GM20431 (cell line): ENCODE measurements around the gene PARVG.

Source experiments
- in situ Hi-C: fragments of 300-500 bp; cut with MseI, MboI; formaldehyde crosslinking; loops from one replicate; pipeline ENCODE4 v1.15.0; 2020; ENCODE audit warnings: low sequenced_read_pairs; ENCODE audit not compliant: unreplicated experiment

PARVG gene

DNA sequence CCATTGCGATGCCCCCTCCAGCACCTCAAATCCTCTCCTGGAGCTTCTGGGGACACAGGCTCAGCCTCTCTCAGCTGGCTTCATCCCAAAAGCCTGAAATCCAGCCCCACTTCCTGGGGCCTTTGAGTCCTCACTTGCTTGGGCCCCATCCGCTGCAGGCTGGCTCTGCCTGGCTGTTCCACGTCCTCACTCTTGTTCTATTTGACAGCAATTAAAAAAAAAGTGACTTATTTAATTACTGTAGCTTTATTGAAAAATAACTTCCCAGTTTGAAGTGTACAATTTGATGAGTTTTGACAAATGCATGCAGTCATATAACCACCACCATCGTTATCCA is 27.2 kb downstream of the PARVG start:
- in situ Hi-C loops: no loop called here

DNA sequence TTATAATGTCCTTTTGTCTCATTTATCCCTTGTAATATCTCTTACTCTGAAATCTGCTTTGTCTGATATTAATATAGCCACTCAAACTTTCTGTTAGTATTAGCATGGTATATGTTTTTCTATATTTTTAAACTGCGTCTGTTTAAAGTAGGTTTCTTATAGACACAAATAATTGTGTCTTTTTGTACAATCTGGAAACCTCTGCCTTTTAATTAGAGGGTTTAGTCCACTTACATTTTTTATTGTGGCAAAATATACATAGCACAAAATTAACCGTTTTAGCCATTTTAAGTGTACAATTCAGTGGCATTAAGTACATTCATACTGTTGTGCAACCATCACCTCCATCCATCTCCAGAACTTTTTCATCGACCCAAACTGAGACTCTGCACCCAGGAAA is 28.6 kb downstream of the PARVG start:
- in situ Hi-C loops: no loop called here

DNA sequence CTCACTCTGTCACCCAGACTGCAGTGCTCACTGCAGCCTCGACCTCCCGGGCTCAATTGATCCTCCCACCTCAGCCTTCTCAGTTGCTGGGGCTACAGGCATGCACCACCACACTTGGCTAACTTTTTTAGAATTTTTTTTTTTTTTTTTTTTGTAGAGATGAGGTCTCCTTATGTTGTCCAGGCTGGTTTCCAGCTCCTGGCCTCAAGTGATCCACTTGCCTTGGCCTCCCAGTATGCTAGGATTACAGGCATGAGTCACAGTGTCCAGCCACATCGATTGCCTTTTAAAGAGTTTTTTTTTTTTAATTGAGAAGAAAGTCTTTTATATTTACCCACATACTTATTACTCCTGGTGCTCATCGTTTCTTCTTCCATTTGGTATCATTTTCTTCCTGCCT is 30.0 kb downstream of the PARVG start:
- in situ Hi-C loops: no loop called here

DNA sequence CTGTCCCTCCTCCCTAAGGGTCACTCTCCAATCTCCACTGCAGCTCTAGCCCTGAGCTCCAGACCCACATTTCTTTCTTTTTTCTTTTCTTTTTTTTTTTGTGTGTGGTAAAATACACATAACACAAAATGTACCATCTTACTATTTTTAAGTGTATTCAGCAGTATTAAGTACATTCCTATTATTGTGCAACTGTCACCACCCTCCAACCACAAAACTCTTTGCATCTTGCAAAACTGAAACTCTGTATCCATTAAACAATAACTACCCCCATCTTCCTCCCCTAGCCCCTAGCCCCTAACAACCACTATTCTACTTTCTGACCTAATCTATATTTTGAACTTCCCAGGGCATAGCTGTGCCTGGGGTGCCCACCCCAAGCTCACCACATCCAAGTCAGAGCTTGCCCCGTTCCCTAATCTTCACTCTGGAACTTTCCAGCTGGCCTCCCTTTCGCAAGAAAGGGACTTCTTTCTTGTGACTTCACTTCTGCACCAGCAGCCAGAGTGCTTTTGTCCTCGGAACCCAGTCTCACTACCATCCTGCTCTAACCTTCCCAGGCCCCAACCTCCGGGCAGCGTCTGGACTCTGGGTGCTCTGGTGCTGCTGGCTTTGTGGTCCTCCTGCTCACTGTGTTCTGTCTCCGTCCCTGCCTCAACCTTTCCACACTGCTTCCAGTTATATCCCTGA is 30.7 kb downstream of the PARVG start:
- in situ Hi-C loops: no loop called here

DNA sequence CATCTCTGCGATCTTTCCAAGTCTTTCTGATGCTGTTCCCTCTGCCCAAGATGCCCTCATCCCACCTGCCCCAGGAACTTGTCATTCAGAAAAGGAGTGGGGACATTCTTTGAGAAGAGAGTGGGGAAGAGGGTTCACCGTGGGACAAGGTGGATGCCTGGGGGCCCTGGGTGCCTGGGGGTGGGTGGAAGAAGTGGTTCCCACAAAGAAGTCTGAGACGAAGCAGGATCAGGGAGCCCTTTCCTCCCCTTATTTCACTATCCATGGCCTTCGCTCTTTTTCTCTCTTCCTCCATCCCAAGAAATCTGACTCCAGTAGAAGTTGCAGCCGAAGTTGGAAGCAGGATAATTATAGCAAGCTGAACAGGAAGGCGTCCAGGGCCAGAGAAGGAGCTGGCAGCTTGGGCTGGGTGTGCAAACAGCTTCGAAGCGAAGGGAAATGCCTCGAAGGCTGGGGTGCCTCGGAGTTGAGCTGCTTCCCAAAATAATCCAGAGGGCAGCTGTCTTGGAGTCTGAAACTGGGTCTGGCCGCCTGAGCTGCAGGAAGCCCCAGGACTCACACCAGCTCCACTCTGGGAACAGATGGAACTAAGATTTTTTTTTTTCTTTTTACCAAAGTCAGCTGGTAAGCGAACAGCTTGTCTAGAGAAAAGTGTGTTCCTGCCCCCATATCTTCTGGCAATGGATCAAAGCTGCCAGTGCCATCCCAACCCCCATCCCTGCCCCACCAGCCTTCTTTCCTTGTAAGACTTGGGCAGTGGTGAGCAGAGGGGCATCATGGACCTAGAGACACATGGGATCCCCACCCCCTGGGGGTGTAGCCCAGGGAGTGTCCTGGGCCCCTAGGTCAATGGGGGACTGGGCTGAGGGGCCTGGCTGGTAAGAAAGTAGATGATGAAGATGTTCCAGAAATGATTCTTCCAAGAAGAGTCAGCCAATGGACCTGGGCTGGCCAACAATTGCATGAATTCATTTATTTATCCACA is 31.5 kb downstream of the PARVG start:
- in situ Hi-C loops: no loop called here

DNA sequence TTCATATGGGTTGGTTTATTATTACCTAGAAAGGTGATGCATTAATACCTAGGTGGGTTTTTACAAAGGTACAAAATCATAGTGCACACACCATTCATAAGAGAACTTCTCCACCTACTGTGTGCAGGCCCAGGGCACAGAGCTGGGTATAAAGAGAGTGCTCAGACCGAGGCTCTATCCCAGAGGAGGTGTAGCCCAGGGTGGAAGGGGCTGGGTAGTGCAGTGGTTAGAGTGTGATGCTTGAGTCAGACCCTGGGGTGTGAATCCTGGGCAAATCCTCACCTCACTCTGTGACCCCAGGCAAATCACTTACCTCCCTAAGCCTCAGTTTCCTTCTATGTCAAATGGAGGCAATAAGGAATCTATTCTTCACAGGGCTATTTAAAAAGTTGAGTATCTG is 32.2 kb downstream of the PARVG start:
- in situ Hi-C loops: no loop called here

DNA sequence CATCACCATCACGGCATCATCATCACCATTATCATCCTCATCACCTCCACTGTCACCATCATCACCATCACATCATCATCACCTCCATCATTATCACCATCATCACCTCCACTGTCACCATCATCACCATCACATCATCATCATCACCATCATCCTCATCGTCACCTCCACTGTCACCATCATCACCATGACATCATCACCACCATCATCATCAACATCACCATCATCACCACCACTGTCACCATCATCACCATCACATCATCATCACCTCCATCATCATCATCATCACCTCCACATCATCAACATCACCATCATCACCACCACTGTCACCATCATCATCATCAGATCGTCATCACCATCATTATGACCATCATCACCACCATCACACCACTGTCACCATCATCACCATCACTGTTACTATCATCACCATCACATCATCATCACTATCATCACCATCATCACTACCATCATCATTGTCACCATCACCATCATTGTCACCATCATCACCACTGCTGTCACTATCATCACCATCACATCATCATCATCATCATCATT is 32.8 kb downstream of the PARVG start:
- in situ Hi-C loops: no loop called here

DNA sequence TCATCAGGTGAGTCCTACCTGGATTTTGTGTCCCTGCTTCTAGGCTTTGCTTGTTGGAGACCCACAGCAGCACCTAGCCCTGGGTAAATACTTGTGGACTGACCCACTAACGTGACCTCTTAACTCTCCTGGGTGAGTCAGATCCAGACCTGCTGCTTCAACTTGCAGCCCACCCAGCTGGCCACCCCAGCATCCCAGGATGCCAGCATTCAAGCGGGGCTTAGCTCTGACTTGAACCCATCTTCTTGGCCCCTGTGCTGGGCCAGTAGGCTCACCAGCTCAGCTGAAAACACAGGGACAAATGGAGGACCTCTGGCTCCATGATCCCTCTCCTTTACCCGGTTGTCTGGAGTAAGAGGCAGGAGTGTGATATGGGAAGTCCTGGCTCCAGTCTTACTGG is 33.5 kb downstream of the PARVG start:
- in situ Hi-C loops: no loop called here

DNA sequence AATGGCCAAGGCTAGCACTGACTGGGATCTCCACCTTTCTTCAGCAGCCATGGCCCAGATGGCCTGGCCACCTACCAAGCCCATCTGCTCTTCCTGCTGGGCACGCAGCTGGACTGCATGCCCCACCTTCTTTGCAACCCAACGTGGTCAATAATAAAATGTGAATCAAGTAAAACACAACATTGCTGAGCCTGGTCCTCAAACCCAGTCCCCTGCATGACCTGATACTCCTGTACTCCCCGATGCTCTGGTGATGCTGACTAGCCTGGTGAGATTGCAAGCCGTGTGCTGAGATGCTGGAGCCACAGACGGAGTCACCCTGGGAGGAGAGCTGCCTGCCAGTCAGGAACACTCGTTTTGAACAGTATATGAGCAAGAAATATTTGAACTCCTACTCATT is 34.0 kb downstream of the PARVG start:
- in situ Hi-C loops: no loop called here

DNA sequence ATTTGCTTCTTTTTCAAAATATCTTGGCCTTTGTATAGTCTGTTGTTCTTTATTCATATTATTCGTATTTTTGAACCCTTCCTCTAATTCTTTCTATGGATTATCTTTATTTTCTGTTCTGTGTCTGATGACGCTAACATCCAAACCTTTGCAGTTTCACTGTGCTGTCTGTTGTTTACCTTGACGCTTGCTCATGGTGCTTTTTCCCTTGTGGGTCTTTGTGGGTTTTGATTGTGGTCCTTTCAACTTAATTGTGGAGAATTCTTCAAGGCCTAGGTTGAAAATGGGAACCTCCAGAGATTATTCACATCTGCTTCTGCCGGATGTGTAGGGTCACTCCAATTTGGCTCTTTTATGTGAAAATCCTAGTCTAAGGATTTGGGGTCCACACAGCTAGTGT is 34.6 kb downstream of the PARVG start:
- in situ Hi-C loops: no loop called here

DNA sequence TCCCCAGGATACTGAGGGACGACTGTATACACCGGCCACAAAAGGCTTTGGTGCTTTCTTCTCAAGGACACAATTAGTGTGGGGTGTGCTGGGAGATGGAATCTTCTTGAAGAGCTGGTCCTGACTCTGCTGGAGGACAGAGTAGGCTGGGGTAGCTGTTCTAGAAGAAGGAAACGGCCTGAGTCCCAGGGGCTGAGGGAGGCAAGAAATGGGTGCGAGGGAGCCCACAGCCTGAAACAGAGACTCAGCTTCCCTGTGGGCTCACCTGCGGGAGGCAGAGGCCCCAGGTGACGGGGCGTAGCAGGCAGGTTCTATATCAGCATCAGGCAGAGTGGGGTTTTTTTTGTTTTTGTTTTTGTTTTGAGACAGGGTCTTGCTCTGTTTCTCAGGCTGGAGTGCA is 36.6 kb downstream of the PARVG start:
- in situ Hi-C loops: no loop called here

DNA sequence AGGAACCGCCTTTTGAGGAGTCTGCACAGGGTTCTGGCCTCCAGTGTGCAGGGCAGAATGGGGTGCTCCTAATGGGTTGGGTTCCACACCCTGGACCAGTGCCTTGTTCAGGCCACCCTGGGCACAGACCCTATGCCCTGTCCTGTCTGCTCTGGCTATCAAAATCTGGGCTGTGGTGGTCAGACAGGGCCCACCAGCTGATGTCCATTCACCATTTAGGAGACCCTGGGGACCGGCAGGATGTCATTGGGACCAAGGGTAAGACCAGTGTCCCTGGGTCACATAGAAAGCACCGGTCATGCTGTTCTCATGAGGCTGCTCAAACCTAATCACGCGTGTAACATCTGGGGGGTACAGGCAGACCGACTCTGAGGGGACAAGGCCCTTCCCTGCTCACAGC is 37.3 kb downstream of the PARVG start:
- in situ Hi-C loops: no loop called here

DNA sequence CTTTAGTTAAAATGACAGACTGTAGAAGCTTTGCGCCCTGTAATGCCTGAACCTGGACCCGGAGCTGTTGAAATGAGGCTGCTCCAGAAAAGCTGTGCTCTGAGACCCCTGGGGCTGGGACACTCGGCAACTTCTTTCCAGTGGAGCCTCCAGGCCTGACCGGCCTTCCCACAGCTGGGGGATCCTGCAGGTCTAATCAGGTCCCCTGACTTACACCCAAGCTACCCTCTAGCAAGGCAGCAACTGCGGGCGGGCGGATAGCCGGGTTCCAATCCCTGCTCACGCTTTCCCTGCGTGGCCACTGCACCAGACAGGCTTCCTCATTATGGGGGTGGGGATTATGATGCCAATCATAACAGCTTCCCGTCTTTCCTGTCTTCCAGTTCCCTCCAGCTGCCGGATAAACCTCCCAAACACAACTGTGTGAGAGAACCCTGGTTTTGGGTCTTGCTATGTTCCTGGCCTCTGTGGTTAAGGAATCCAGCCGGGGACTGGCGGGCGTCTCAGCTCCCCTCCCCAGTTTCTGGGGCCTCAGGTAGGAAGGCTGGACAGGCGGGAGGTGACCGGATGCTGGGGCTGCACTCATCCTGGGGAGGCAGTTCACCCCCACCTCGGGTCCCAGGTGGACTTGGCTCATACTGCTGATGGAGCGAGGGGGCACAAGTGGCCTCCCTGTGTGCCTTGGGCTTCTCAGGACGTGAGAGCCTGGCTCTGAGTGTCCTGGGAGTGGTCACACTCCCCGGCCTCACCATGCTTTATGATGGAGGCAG is 38.6 kb downstream of the PARVG start:
- in situ Hi-C loops: no loop called here

DNA sequence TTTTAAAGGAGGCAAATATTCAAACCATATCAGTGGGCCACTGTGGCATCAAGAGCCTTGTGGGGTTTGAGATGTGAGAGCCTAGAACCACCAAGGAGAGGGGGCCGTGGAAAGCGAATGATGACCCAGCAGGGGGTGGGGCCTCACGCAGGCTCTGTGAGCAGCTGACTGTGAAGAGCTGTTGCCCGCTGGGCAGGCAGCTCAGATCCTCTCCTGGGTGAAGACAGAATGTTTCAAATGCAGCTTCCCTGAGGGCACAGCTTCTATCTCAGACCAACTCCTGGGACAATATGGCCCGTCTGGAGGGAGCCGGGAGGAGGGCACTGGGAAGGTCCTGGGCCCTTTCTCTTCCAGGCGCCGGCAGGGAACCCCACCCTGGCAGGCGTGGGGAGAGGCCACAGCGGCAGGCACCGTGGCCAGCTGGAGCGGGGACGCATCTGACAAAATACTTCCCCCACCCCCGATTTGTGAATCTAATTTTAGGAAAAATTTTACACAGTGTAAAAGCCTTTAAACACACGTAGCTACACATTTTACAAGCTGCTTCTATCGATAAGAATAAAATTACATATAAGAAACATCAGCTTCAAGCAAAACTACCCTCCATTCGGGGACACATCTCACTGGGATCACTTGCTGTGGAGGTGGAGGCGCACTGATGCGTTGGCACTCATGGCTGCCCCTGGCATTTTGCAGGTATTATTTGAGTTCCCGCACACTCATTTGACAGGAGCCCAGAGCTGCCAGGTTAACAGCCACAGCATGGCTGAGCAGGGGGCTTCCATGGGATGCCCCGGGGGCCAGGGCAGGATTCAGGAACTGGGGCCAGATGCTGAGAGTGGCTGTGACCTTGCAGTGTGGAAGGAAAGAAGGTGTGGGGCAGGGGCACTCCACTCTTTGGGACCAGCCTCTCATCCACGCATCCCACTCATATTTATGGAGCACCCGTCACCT is 40.3 kb downstream of the PARVG start:
- in situ Hi-C loops: no loop called here

DNA sequence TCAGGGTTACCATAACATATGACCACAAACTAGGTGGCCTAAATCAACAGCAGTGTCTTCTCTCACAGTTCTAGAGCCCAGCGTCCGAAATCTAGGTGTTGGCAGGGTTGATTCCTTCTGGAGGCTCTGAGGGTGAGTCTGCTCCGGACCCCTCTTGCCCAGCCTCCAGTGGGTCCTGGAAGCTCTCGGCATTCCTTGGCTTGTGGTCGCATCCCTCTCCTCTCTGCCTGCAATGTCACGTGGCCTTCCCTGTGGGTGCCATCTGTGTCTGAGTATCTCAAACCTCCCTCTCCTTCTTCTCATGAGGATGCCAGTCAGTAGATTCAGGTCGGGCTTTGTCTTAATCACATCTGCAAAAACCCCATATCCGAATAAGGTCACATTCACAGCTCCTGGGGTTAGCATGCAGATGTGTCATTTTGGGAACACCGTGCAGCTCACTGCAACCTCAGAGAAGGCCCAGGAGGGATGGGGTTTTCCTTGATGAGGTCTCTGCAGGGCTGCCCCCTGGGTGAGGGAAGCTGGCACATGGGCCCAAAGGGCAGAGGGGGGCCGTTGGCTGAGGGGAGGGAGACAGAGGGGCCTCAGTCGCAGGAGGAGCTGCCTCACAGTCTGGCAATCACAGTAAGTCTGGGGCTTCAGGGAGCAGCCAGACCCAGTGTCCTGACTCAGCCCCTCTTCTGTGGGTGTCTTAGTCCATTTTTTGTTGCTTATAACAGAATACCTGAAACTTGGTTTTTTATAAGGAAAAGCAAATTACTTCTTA is 41.2 kb downstream of the PARVG start:
- in situ Hi-C loops: no loop called here

DNA sequence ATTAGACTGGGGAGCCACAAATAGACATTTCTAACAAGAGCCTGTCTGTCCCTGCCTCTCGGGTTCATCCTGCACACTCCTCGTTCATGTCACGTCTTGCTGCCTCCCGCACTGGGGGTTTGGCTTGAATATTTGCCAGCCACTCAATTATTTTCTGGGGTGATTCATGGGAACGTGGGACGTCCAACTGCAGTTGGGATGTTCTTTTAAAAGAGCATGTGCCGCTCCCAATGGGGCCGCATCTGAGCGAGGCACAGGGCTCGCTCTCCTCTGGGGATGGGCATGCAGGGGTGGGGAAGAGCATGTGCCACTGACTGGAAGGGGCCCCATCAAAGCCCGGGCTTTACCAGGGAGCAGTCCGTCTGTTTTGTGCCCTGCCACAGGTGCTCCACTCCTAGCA is 43.4 kb downstream of the PARVG start:
- in situ Hi-C loops: no loop called here

DNA sequence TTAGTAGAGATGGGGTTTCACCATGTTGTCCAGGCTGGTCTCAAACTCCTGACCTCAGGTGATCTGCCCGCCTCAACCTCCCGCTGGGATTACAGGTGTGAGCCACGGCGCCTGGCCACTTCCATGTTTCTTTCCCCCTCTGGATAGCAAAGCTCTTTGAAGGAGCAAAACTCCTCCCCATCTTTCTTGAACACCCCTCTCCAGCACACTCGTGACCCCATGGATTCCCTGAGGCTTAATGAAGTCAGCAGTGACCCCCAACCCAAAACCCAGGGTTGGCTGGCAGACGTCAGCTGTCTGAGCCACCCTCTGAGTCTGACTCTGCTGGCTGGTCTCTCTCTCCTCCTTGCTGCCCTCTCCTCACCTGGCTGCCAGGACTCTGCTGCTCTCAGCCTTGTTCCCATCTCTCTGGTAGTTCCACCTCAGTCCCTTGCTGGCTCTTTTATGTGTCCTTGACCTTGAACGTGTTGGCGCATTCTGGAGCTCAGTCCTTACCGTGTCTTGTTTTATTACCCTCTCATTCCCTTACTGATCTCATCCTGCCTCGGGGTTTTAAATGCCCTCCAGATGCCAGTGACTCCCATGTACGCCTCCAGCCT is 44.5 kb downstream of the PARVG start:
- in situ Hi-C loops: no loop called here

DNA sequence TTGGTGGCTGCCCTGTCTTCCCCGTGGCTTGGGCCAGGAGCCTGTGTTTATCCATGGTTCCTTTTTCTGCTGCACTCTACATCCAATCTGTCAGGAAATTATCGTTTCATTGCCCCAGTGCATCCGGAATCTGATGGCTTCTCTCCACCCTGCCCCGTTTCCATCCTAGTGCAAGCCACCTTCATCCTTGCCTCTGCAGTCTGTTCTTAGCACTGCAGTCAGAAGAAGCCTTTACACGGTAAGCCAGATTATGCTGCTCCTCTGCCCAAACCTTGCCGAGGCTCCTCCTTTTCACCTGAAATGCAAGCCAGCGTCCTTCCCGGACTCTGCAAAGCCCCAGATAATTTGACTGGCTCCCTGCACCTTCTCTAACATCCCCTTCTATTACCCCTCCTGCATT is 45.1 kb downstream of the PARVG start:
- in situ Hi-C loops: no loop called here
